Lower leg skin (tissue), 4 donors: Measurements from ENCODE around the gene PIP4P1. TPM values are rescaled to one million over a fixed set of nuclear protein-coding genes. Genes with fewer than 3 reads are reported as not detected.
"Not testable (repeated sequence)": the region's sequence is repeated elsewhere in the genome, so short reads cannot be mapped to it uniquely, and the experiment has no call there.

Experiments used
- DNase-seq, 2 donors: peaks; one replicate each; pipeline ENCODE4 v3.0.0-alpha.2; 2019; ENCODE audit warnings: low spot score in 2 of 2
- H3K4me3 ChIP-seq: fragments of 200-600 bp; sonication (generic); 2 replicates; pipeline ENCODE4 v1.5.1; 2017; ENCODE audit warnings: mild to moderate bottlenecking, low read depth; ENCODE audit not compliant: poor library complexity, severe bottlenecking
- POLR2A ChIP-seq, 2 donors: fragments of 450-650 bp; IDR thresholded peaks; one replicate each; pipeline ENCODE4 v1.6.1; 2016 to 2017; ENCODE audit warnings: antibody characterized with exemption in 2 of 2, mild to moderate bottlenecking in 1 of 2, moderate library complexity in 1 of 2
- WGBS, 2 donors: methylation state at CpG; one replicate each; pipeline ENCODE4 v1.1.5; 2018; 5-methylcytosine and 5-hydroxymethylcytosine counted together
- intact Hi-C: fragments of 100-400 bp; cut with DNase I; formaldehyde crosslinking; loops from one replicate; pipeline ENCODE4 v1.15.0; 2023; ENCODE audit warnings: low total_unique reads
- total RNA-seq, 4 donors: library from RNA; depleted of rRNA; stranded (reverse); fragments of >200 nt; gene quantifications; one replicate each; pipeline ENCODE4 v1.1.0, GENCODE V29; 2016
- TF ChIP-seq, protein P1 (sequence below), 3 donors: fragments of 450-650 bp; IDR thresholded peaks; one replicate each; pipeline ENCODE4 v1.5.1; 2016; ENCODE audit warnings: antibody characterized with exemption in 3 of 3, mild to moderate bottlenecking in 3 of 3, moderate library complexity in 2 of 3

PIP4P1 gene
- total RNA-seq, 4 donors from 2014 or later: 26.0 to 34.6 (median 27.6) TPM

DNA sequence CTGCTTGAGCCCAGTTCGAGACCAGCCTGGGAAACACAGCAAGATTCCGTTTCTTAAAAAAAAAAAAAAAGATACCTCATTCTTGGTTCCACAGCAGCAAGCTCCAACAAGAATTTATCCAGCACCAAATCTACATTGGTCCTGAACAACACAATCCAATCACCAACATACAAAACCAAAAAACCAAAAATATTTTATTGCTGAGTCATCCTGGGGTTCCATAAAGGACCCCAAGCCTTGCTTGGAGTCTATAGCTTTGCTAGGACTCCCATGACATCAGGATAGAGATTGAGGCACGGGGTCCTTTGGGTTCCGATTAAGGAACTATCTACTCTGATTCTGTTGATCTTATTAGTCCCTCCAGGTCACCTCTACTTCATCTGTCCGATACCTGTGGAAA lies 14.3 kb downstream of the PIP4P1 start:
- H3K4me3 ChIP-seq: no peak overlapping the region
- no peak for DNase-seq
- WGBS, 2 donors: 91 to 95% methylated on average over 5 of the region's 5 CpGs
- TF ChIP-seq POLR2A (IDR thresholded peaks at IDR 0.05): no peak
- TF ChIP-seq, protein P1, sequence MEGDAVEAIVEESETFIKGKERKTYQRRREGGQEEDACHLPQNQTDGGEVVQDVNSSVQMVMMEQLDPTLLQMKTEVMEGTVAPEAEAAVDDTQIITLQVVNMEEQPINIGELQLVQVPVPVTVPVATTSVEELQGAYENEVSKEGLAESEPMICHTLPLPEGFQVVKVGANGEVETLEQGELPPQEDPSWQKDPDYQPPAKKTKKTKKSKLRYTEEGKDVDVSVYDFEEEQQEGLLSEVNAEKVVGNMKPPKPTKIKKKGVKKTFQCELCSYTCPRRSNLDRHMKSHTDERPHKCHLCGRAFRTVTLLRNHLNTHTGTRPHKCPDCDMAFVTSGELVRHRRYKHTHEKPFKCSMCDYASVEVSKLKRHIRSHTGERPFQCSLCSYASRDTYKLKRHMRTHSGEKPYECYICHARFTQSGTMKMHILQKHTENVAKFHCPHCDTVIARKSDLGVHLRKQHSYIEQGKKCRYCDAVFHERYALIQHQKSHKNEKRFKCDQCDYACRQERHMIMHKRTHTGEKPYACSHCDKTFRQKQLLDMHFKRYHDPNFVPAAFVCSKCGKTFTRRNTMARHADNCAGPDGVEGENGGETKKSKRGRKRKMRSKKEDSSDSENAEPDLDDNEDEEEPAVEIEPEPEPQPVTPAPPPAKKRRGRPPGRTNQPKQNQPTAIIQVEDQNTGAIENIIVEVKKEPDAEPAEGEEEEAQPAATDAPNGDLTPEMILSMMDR (IDR thresholded peaks at IDR 0.05): no peak
- intact Hi-C loops: no loop called here

DNA sequence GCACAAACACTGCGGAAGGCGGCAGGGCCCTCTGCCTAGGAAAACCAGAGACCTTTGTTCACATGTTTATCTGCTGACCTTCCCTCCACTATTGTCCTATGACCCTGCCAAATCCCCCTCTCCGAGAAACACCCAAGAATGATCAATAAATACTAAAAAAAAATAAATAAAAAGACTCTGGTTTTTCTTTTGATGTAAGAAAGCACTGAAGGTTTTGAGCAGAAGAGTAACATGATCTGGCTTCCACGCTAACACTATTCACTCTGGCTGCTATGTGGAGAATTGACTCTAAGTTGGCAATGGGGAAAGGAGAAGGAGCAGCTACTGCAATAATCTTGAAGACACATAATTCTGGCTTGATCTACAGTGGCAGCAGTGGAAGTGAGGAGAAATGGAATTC lies 17.6 kb downstream of the PIP4P1 start:
- DNase-seq, intact Hi-C loops, H3K4me3 ChIP-seq: not testable (repeated sequence)
- 67 to 90% methylated on average over 2 to 4 of the region's 4 CpGs for WGBS, 2 donors

DNA sequence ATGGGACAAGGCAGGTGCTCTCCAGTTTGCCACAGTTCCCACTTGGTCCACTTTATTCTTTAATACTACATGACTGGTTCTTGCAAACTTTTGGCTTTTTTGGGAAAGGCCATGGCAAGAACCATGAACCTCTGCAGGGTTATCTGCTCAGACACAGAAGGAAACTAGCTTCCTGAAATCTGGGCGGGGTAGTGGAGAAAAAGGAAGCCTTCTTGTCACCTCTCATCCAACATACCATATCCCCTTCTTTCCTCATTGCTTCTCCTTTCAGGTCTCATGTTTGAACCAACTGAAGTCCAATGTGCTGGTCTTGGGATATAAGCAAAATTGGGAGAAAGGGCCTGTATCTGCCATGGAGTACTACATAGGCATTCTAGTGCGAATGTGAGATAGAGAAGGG lies 19.8 kb downstream of the PIP4P1 start:
- no peak for TF ChIP-seq POLR2A (IDR thresholded peaks at IDR 0.05)
- TF ChIP-seq, protein P1 (IDR thresholded peaks at IDR 0.05): no peak
- H3K4me3 ChIP-seq: no peak overlapping the region
- WGBS, 2 donors: 89 to 91% methylated on average over 2 of the region's 2 CpGs
- intact Hi-C loops: no loop called here
- peak in 1 of 2 donors; percentile 1 for DNase-seq

DNA sequence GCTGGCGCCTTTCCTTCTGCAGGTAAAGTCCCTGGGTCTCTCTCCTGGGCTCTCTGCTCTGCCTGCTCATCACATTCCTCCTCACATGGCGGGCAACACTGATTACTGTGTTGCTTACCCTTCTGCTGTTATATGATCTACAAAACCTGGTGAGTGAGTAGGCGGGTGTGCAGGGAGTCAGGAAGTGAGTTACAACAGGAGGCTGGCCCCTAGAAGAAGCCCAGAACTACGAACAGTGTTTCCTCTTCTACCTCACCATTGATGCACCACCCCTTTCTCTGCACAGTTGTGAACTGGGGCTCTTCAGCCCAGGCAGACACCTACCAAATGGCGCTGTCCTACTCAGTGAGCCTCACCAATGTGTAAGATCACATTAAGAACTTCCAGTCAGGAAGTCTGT lies 20.4 kb downstream of the PIP4P1 start:
- no peak for DNase-seq
- 72 to 75% methylated on average over 5 of the region's 5 CpGs for WGBS, 2 donors
- TF ChIP-seq, protein P1 (IDR thresholded peaks at IDR 0.05): no peak
- no peak for TF ChIP-seq POLR2A (IDR thresholded peaks at IDR 0.05)
- intact Hi-C loops: no loop called here
- H3K4me3 ChIP-seq: no peak overlapping the region

DNA sequence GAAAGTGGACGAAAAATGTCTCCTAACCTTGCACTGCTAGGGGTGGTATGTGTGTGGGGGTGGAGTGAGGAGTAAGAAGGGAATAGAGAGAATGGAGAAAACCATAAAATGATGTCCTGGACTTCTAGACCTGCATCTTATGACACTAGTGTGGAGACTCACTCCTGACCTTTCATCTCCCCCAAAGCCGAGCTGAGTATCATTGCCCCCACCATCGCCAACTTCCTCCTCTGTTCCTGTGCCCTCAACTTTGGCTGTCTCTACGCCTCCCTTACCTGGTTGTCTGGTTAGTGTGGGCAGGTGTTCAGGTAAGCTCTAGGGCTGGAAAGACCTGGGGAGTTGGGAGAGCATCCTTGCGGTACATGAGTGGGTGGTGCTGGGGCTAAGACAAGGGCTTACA lies 20.8 kb downstream of the PIP4P1 start:
- H3K4me3 ChIP-seq: no peak overlapping the region
- TF ChIP-seq, protein P1 (IDR thresholded peaks at IDR 0.05): no peak
- no peak for TF ChIP-seq POLR2A (IDR thresholded peaks at IDR 0.05)
- 86 to 95% methylated on average over 5 of the region's 5 CpGs for WGBS, 2 donors
- intact Hi-C loops: no loop called here
- DNase-seq: no peak

DNA sequence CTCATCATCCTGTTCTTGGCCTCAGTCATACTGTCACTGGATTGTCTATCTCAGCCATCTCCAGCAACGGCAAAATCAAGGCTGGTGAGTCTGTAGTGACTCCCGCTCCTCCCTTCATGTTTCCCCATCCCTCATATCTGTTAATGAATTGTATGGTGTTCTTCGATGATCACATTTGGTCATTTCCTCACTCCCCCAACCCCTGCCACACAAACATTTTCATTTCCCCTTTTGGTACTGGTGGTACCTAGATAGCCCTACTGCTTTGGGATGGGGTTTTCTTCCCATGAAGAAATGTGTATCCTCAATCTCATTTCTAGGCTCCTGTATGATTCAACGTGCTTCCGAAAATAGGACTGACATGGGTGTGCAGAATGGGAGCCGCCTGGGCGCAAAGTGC lies 22.6 kb downstream of the PIP4P1 start:
- DNase-seq: no peak
- TF ChIP-seq, protein P1 (IDR thresholded peaks at IDR 0.05): no peak
- TF ChIP-seq POLR2A (IDR thresholded peaks at IDR 0.05): no peak
- WGBS, 2 donors: 86 to 93% methylated on average over 7 of the region's 7 CpGs
- intact Hi-C loops: no loop called here
- no peak overlapping the region for H3K4me3 ChIP-seq
